UCSD-AML1 (cell line): ENCODE measurements around the gene ACAP1.
"Not testable (repeated sequence)": the region's sequence is repeated elsewhere in the genome, so short reads cannot be mapped to it uniquely, and the experiment has no call there.

Experiments used
- DNase-seq: peaks from one replicate; lab custom pipeline; 2025; ENCODE audit not compliant: unreplicated experiment; lab: John Stamatoyannopoulos, UW

Gene ACAP1

GRCh38 chr17:7328840-7329373, 7.4 kb upstream of the ACAP1 start, which contains the start of gene NEURL4:
Gene NEURL4, minus strand, starts transcription at chr17:7329335. Its CDS starts 23 bp downstream, at chr17:7329312.
- no peak for DNase-seq

- peak; percentile 98 for DNase-seq
These were observed 6.8 kb upstream of the ACAP1 start for GRCh38 chr17:7329374-7329996.

DNA sequence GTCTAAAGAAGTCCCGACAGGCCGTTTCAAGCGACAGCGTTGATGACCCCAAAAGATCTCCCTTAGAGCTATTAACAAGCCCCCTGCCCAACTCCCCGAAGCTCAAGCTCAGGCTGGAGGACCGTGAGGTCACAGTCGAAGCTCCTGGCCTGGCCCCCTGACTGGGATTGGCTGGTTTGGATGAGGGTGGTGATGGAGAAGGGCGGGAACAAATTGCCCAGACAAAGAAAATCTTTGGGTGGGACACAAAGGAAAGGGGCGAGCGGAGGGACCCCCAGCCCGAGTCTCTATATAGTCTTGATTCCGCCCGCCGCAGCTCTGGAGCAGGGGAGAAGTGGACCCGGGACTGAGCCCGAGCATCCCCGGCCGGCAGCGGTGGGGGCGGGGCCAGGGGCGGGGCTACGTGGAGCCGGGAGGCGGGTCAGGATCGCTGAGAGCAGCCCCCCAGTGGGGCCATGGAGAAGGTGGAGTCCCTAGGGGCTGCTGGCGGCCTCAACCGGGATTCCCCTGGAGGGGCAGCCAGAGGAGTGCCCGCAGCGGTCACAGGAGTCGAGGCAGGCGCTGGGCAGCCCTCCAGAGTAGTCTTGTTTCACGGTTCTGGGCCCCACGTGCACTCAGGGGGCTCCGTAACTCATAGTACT, 6.2 kb upstream of the ACAP1 start:
- DNase-seq = peak; percentile 82

GRCh38 chr17:7330638-7331015, 5.7 kb upstream of the ACAP1 start:
- DNase-seq = no peak

GRCh38 chr17:7332111-7332510, 4.2 kb upstream of the ACAP1 start:
- DNase-seq = no peak

- not testable (repeated sequence) for DNase-seq
These were observed 3.7 kb upstream of the ACAP1 start for GRCh38 chr17:7332600-7333069.

GRCh38 chr17:7334938-7335538, 1.3 kb upstream of the ACAP1 start:
- no peak for DNase-seq

DNA sequence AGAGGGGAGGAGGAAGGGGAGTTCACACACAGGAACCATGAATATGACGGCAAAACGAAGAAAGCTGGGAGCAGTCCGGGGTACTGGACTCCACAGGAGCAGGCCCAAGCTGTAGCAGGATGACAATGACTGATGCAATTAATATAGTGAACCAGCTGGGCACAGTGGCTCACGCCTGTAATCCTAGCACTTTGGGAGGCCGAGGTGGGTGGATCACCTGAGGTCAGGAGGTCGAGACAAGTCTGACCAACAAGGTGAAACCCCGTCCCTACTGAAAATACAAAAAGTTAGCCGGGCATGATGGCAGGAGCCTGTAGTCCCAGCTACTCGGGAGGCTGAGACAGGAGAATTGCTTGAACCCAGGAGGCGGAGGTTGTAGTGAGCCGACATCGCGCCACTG, 564 bp upstream of the ACAP1 start:
- not testable (repeated sequence) for DNase-seq

DNA sequence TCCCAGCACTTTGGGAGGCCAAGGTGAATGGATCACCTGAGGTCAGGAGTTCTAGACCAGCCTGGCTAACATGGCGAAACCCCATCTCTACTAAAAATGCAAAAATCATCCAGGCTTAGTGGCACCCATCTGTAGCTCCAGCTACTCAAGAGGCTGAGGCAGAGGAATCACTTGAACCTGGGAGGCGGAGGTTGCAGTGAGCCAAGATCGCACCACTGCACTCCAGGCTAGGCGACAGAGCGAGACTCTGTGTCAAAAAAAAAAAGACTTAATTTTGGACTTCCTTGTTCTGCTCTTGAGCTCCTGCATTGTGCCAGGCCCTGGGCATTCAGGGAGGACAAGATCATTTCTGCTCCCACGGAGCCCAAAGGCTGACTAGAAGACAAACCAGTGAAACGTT, 1.3 kb downstream of the ACAP1 start:
- DNase-seq = not testable (repeated sequence)

DNA sequence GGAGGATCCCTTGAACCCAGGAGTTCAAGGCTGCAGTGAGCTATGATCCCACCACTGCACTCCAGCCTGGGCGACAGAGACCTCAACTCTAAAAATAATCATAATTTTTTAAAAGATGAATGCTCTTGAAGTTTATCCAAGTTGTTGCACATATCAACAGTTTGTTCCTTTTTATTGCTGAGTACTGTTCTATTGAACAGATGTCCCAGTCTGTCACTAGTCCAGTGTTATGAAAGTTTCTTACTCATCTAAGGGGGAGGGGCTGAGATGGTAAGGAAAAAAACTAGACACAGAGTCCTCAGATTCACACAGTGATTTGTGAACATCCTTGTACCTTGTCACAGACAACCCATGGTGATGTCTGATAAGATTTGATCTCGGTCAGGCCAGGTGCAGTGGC, 3.9 kb downstream of the ACAP1 start:
- DNase-seq = no peak

- no peak for DNase-seq
These were observed 5.5 kb downstream of the ACAP1 start for GRCh38 chr17:7341842-7342241.

- DNase-seq = no peak
These were observed 6.9 kb downstream of the ACAP1 start for GRCh38 chr17:7343250-7343649.

- DNase-seq = no peak
These were observed 10.7 kb downstream of the ACAP1 start for GRCh38 chr17:7346761-7347614.

DNA sequence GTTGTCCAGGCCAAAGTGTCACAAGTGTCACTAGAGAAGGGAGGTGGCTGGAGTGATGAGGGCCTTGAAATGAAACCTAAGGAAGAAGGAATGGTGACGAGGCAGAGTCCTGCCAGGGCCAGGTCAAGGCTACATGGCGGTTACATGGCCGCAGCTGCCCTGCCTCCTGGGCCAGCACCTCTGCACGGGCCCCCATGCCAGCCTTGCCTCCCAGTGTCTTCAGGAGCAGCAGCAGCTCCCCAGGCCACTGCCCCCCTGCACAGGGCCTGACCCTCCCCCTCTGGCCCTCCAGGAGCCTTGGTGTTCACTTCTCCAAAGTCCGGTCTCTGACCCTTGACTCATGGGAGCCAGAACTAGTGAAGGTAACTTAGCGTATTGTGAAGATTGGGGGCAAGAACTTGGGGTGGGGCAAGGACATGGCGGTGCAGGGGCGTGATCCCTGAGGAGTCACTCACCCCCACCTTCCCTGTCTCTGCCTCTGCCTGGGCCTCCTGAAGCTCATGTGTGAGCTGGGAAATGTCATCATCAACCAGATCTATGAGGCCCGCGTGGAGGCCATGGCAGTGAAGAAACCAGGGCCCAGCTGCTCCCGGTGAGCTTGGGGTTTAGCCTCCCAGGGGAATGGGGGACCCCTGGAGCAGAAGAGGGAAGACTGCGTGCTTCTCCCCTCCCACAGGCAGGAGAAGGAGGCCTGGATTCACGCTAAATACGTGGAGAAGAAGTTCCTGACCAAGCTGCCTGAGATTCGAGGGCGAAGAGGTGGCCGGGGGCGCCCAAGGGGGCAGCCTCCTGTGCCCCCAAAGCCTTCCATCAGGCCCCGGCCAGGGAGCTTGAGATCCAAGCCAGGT, 11.5 kb downstream of the ACAP1 start:
- no peak for DNase-seq

DNA sequence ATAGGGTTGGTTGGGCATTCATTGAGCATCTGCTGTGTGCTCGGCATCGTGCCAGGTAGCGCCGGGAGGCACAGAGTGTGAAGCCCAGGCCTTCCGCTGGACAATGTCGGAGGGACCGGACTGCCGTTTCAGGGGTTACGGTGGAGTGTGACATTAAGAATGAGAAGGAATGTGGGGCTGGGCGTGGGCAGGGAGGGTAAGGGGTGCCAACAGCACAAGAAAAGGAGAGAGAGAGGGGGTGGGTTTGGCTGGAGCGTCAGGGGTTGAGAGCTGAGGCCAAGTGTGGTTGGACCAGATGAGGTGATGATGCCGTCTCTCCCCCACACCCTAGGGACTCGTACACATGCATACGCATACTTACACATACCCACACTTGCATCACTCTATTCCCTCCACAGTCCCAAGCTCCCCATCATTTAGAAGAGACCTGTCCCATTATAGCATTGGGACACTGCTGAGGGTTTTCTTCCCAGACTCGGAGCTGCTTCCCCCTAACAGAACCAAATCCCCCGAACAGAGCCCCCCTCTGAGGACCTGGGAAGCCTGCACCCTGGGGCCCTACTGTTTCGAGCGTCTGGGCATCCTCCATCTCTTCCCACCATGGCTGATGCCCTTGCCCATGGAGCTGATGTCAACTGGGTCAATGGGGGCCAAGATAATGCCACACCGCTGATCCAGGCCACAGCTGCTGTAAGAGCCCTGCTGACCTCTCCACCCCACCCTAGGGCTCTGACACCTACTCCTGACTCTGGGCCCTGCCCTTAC, 12.3 kb downstream of the ACAP1 start:
- no peak for DNase-seq

- DNase-seq = no peak
These were observed 15.6 kb downstream of the ACAP1 start, which contains the start of gene KCTD11 for GRCh38 chr17:7351665-7352502. Gene KCTD11, plus strand, starts transcription at chr17:7352162.

DNA sequence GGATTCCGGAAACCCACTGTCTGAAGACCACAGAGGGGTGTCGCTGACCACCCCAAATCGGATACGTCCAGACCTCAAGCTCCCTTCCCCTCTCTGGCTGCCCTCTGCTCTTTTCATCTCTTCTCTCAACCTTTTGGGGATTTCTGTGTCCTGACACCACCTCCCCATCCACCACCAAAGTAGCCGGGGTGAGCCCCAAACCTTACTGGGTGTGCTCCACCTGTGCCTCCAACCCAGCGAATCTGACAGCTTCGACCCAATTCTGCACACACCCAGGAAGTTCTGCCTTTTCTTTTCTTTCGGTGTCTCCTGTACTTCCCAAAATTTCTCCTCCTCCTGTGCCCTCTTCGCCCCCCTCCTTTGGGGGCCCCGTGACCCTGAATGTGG, 16.2 kb downstream of the ACAP1 start:
- DNase-seq = no peak

- no peak for DNase-seq
These were observed 16.7 kb downstream of the ACAP1 start for GRCh38 chr17:7352910-7353635.
